Ovary (tissue), 3 donors: Measurements from ENCODE around the gene FTO.

Source experiments
- CTCF ChIP-seq, 3 donors: fragments of 450-650 bp in 2 of 3; fragments of 200-600 bp in 1 of 3; IDR thresholded peaks; one replicate each; pipeline versions ENCODE4 v1.5.1 to v1.8.0; 2016 to 2022; ENCODE audit warnings: antibody characterized with exemption in 3 of 3, mild to moderate bottlenecking in 1 of 3
- EP300 ChIP-seq: sonication (generic); formaldehyde crosslinking; IDR thresholded peaks from one replicate; pipeline ENCODE4 v1.6.1; 2017; ENCODE audit warnings: antibody characterized with exemption
- POLR2A ChIP-seq: fragments of 450-650 bp; IDR thresholded peaks from one replicate; pipeline ENCODE4 v1.6.1; 2017; ENCODE audit warnings: antibody characterized with exemption, mild to moderate bottlenecking, moderate library complexity
- donor health status: DM: no; HTN: no; CAD: no.

- TF ChIP-seq CTCF (IDR thresholded peaks at IDR 0.05) (no peak), POLR2A (no peak), EP300 (no peak)
Observed at GRCh38 chr16:53771655-53772497, 67.9 kb downstream of the FTO start.
